Astrocyte of the spinal cord (primary cell): Measurements from ENCODE around the gene PLXNA1.
A peak's percentile ranks its signal among the peaks of the same experiment; 100 is the strongest.

Source experiments
- DNase-seq: peaks from one replicate; pipeline ENCODE4 v3.0.0; 2011; ENCODE audit warnings: low read depth, low spot score
- H3K4me3 ChIP-seq: 2 replicates; pipeline ENCODE4 v1.5.1; 2011; ENCODE audit warnings: low read depth, mild to moderate bottlenecking, low read length, moderate library complexity
- in situ Hi-C: cut with HindIII; loops from 2 replicates; pipeline ENCODE4 v1.10.0; 2017; ENCODE audit warnings: low sequenced_read_pairs
- TF ChIP-seq, protein P1 (sequence below): IDR thresholded peaks from 2 replicates; pipeline ENCODE4 v1.5.1; 2012; ENCODE audit warnings: low read depth, mild to moderate bottlenecking, low read length, inconsistent platforms

PLXNA1 gene

DNA sequence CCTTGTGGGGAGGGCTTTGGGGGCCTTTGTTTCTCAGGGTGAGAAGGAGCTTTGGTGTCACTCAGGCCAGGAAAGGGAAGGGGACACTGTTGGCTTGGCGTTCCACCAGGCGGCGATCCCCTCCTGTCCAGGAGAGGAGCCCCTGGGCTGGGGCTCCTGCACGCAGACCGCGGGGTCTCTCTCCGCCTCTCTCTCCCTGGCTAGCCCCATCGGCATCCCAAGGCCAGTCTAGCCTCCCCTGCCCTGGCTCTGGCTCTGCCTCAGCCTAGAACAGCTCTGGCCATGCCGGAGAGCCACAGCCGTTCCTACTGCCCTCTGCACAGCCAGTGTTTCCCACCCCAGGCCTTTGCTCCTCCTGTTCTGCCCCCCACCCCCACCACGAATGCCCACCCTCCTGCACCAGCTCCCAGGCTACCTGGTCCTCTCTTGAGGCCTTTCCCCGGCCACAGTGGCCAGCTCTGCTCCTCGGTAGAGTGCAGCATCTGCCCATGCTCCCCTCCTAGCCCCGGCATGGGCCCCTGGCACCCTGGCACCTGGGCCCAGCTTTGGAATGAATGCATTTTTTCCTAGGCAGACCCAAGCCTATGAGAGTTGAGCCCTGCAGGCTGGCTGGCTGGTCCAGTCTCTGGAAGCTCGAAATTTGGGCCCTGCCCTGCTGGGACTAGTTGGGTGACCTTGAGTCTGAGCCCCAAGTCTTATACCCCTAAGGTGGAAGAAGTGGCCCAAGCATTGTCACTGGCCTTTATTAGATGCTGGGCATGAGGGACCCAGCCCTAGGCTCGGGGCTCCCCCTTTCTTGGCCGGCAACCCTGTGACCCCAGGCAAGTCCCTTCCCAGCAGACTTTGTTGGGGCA, 2.4 kb downstream of the PLXNA1 start:
- no peak for DNase-seq
- H3K4me3 ChIP-seq = no peak overlapping the region
- TF ChIP-seq, protein P1, sequence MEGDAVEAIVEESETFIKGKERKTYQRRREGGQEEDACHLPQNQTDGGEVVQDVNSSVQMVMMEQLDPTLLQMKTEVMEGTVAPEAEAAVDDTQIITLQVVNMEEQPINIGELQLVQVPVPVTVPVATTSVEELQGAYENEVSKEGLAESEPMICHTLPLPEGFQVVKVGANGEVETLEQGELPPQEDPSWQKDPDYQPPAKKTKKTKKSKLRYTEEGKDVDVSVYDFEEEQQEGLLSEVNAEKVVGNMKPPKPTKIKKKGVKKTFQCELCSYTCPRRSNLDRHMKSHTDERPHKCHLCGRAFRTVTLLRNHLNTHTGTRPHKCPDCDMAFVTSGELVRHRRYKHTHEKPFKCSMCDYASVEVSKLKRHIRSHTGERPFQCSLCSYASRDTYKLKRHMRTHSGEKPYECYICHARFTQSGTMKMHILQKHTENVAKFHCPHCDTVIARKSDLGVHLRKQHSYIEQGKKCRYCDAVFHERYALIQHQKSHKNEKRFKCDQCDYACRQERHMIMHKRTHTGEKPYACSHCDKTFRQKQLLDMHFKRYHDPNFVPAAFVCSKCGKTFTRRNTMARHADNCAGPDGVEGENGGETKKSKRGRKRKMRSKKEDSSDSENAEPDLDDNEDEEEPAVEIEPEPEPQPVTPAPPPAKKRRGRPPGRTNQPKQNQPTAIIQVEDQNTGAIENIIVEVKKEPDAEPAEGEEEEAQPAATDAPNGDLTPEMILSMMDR = peak; percentile 13
- in situ Hi-C loops = no loop called here

DNA sequence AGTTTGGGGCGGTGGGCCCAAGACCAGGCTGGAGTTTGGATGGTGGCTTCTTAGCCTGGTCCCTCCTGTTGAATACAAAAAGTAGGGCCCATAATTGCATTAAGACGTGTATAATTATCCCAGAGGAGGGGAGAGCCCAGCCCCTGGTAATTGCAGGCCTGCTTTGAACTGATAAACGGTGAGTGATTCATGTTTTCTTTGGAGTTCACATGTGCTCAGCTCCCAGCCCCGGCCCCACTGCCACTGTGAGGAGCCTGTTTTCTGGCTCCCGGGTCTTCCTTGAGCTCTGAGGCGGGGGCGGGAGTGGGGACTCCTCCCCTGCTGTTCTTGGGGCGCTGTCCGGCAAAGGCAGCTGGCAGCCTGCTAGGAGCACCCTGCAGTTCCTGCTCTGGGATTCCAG, 3.1 kb downstream of the PLXNA1 start:
- peak; percentile 18 for DNase-seq
- TF ChIP-seq, protein P1 = no peak
- H3K4me3 ChIP-seq = no peak overlapping the region
- in situ Hi-C loops = no loop called here

DNA sequence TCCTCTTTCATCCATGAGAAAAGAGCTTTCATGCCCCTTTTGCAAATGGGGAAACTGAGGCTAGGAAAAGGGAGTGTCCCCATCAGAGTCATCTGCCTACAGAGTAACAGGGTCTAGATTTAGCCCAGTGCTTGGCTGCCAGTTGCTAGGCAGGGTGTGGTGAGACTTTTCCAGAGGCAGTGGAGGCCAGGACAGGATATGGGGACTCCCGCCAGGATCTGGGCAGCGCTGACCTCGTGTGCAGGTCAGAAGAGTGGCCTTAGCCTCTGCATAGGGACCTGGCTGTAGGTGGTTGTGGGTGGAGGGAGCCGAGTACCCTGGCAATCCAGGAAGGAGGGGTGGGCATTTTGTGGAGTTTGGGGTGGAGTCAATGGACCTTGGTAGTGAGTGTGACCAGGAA, 4.2 kb downstream of the PLXNA1 start:
- TF ChIP-seq, protein P1 = no peak
- in situ Hi-C loops = no loop called here
- DNase-seq = no peak
- no peak overlapping the region for H3K4me3 ChIP-seq

DNA sequence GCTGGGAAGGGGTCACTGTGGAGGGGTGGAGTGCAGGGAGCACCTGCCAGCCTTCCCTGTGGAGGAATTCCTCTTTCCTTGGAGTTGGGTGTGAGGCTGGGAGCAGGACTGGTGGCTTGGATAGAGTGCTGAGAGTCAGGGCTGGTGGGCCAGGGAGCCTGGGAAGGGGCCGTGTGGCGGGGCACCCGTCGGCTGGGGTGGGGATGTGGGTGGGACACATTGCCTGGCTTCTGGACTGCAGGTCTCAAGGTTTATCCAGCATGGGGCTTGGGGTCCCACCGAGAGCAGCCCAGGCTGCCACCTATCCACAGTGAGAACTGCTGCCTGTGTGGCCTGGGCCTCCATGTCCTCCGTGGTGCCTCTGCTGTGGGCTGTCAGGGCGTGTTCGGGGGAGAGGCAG, 4.7 kb downstream of the PLXNA1 start:
- DNase-seq = no peak
- TF ChIP-seq, protein P1 = no peak
- in situ Hi-C loops = no loop called here
- no peak overlapping the region for H3K4me3 ChIP-seq

DNA sequence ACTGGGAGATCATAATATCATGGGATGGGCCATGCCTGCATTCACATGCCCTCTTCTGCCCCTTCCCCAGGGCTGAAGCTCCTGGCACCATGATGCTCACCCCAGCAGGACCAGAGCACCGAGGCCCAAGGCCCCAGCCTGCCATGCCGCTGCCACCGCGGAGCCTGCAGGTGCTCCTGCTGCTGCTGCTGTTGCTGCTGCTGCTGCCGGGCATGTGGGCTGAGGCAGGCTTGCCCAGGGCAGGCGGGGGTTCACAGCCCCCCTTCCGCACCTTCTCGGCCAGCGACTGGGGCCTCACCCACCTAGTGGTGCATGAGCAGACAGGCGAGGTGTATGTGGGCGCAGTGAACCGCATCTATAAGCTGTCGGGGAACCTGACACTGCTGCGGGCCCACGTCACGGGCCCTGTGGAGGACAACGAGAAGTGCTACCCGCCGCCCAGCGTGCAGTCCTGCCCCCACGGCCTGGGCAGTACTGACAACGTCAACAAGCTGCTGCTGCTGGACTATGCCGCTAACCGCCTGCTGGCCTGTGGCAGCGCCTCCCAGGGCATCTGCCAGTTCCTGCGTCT, 5.6 kb downstream of the PLXNA1 start:
- TF ChIP-seq, protein P1 = no peak
- no peak overlapping the region for H3K4me3 ChIP-seq
- in situ Hi-C loops = no loop called here
- no peak for DNase-seq

DNA sequence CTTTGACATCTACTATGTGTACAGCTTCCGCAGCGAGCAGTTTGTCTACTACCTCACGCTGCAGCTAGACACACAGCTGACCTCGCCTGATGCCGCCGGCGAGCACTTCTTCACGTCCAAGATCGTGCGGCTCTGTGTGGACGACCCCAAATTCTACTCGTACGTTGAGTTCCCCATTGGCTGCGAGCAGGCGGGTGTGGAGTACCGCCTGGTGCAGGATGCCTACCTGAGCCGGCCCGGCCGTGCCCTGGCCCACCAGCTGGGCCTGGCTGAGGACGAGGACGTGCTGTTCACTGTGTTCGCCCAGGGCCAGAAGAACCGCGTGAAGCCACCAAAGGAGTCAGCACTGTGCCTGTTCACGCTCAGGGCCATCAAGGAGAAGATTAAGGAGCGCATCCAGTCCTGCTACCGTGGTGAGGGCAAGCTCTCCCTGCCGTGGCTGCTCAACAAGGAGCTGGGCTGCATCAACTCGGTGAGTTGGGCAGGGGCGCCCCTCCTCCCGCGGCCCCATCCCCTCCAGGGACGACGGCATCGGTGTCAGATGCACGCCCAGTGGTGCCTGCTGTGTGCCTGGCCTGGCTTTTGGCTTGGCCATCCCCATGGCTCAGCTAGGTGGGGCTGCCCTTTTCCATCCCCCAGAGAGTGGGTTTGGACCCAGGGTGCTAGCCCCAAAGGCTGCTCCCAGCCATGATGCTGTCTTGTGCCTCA, 6.6 kb downstream of the PLXNA1 start:
- DNase-seq = no peak
- TF ChIP-seq, protein P1 = no peak
- H3K4me3 ChIP-seq = no peak overlapping the region
- in situ Hi-C loops = no loop called here
